Measurements from ENCODE around the gene TIAL1. TPM values are rescaled to one million over a fixed set of nuclear protein-coding genes. Genes with fewer than 3 reads are reported as not detected.

TIAL1 gene
- total and polyA plus RNA-seq, 2 of the 13 experiments (the other 11 are each of a cell fraction or from before 2014, with no cell fraction given), result 31.5 to 148 TPM

GRCh38 chr10:119595676-119596515 is 868 bp downstream of the TIAL1 start (continued):
- TF ChIP-seq ZBTB42 (CRISPR knock-in tag; IDR thresholded peaks at IDR 0.05) (no peak), HNRNPH1 (optimal IDR thresholded peaks at IDR 0.05; ENCODE audit: low read depth, low read length) (no peak), ZIK1 (CRISPR knock-in tag; IDR thresholded peaks at IDR 0.05; ENCODE audit: borderline replicate concordance, low read depth) (no peak), ZNF24 (IDR thresholded peaks at IDR 0.05) (no peak), SRY (CRISPR knock-in tag; IDR thresholded peaks at IDR 0.05) (no peak), ZNF883 (CRISPR knock-in tag; IDR thresholded peaks at IDR 0.05; ENCODE audit: not compliant biosample characterization) (no peak), ELF4 (CRISPR knock-in tag; IDR thresholded peaks at IDR 0.05; ENCODE audit: borderline replicate concordance) (no peak), ZNF549 (CRISPR knock-in tag; IDR thresholded peaks at IDR 0.05) (no peak), HOXA7 (CRISPR knock-in tag; IDR thresholded peaks at IDR 0.05) (no peak), TEAD3 (CRISPR knock-in tag; optimal IDR thresholded peaks at IDR 0.05; ENCODE audit: borderline replicate concordance) (no peak)

GRCh38 chr10:119595134-119595675 is 1.6 kb downstream of the TIAL1 start:
- H3K79me2 ChIP-seq (ENCODE audit: insufficient read depth, low read length), result peaks cover 57% of the 10 kb centered on the region
- DNase-seq (ENCODE audit: low spot score) (peak; percentile 43), FAIRE-seq (peak; percentile 84), ATAC-seq (no peak)
- H3K4me2 ChIP-seq (ENCODE audit: low read depth, low read length), result peak overlapping the region; percentile 80
- H3K27ac ChIP-seq (ENCODE audit: extremely low read length, insufficient read depth, low read length), result peak overlapping the region; percentile 98
- peaks cover 42% of the 10 kb centered on the region for H4K20me1 ChIP-seq (ENCODE audit: insufficient read depth, low read length)
- no peak overlapping the region for H2AFZ ChIP-seq (ENCODE audit: low read length)
- WGBS (ENCODE audit: low lambda C conversion rate), result under 1% methylated on average over 5 of the region's 5 CpGs
- peak overlapping the region; percentile 89 to 90 (median 90) for H3K4me3 ChIP-seq (replicated peaks in 1 of 3; ENCODE audit: insufficient read depth in 1 of 3, low read depth in 2 of 3, low read length in 3 of 3)
- peak overlapping the region; percentile 96 for H3K9ac ChIP-seq (ENCODE audit: insufficient read depth, low read depth, low read length)
- ChIA-PET CTCF (ENCODE audit: low intra/inter-chr PET ratio, low total read pairs) (no interaction called here), POLR2A (interaction anchor here (0.6 to 1.3 kb wide), 4 partner anchors 12 to 429 kb away, joined by 3 to 4 read pairs (median 4); partner anchors contain the start of gene INPP5F)
- peaks cover 0 to under 1% of the 10 kb centered on the region in 2 experiments; a peak in 1 of 5 replicates for H3K36me3 ChIP-seq (replicated peaks in 1 of 2; ENCODE audit: control insufficient read depth in 1 of 2, insufficient read depth in 2 of 2, low read length in 2 of 2)
- in situ Hi-C loops (cut with HindIII; ENCODE audit: extremely low pct_ligation_motif_present, low pct_unique_long_range_greater_than_20kb), result no loop called here
- intact Hi-C loops (cut with micrococcal nuclease; ENCODE audit: unreplicated experiment), result loop anchor here (10.0 kb wide), 1 partner anchor 130 kb away; the partner anchor contains the start of gene INPP5F
- BruUV-seq (replicated peaks), result no TSS peak
- H3K4me1 ChIP-seq (ENCODE audit: insufficient read depth, low read length), result peaks cover 47% of the 10 kb centered on the region
- no peaks in the 10 kb centered on the region; a peak in 1 of 5 replicates for H3K27me3 ChIP-seq (ENCODE audit: control insufficient read depth in 1 of 2, insufficient read depth in 2 of 2, low read length in 2 of 2)
- H3K9me3 ChIP-seq (ENCODE audit: low read length), result 0 out of 2 replicates have a peak, but pooled peaks cover 5% of the 10 kb centered on the region
- TF ChIP-seq NFE2L2 (IDR thresholded peaks at IDR 0.05; ENCODE audit: low read length) (peak; percentile 88), TGIF2 (CRISPR knock-in tag; IDR thresholded peaks at IDR 0.05) (0 out of 2 replicates have a peak, but pooled peaks have one; percentile 41), GATAD2A (CRISPR knock-in tag; IDR thresholded peaks at IDR 0.05) (peak; percentile 48; the same call in 1 of the 2 replicates), HMG20A (CRISPR knock-in tag; IDR thresholded peaks at IDR 0.05; ENCODE audit: borderline replicate concordance) (peak; percentile 20; the same call in 1 of the 2 replicates), SOX5 (CRISPR knock-in tag; IDR thresholded peaks at IDR 0.05; ENCODE audit: borderline replicate concordance) (0 out of 2 replicates have a peak, but pooled peaks have one; percentile 10), ONECUT2 (CRISPR knock-in tag; IDR thresholded peaks at IDR 0.05) (0 out of 2 replicates have a peak, but pooled peaks have one; percentile 34), SP1 (IDR thresholded peaks at IDR 0.05) (no peak), SP1 (CRISPR knock-in tag; IDR thresholded peaks at IDR 0.05) (no peak), NFE2 (CRISPR knock-in tag; IDR thresholded peaks at IDR 0.05) (0 out of 2 replicates have a peak, but pooled peaks have one; percentile 13), MAFK (conservative IDR thresholded peaks at IDR 0.05 in 1 of 2, IDR thresholded peaks at IDR 0.05 in 1 of 2; ENCODE audit: low read length in 2 of 2) (peak; percentile 99), BORCS8-MEF2B (CRISPR knock-in tag; IDR thresholded peaks at IDR 0.05) (no peak), PHF21A (CRISPR knock-in tag; IDR thresholded peaks at IDR 0.05) (0 out of 2 replicates have a peak, but pooled peaks have one; percentile 39), CREM (IDR thresholded peaks at IDR 0.05) (no peak), CREM (CRISPR knock-in tag; IDR thresholded peaks at IDR 0.05) (no peak), HNF4A (CRISPR knock-in tag; IDR thresholded peaks at IDR 0.05) (peak; percentile 71), BRD4 (CRISPR knock-in tag; IDR thresholded peaks at IDR 0.05) (no peak), THAP11 (CRISPR knock-in tag; IDR thresholded peaks at IDR 0.05) (0 out of 2 replicates have a peak, but pooled peaks have one; percentile 8), ZNF235 (CRISPR knock-in tag; IDR thresholded peaks at IDR 0.05; ENCODE audit: borderline replicate concordance) (no peak)

All from HepG2 (cell line).